HepG2 (cell line): Measurements from ENCODE around the gene PTRHD1. TPM values are rescaled to one million over a fixed set of nuclear protein-coding genes. Genes with fewer than 3 reads are reported as not detected.

Experiments used
- AGO2 ChIP-seq: fragments of 200-400 bp; formaldehyde crosslinking; optimal IDR thresholded peaks from 2 replicates; pipeline ENCODE3; 2017; ENCODE audit warnings: mild to moderate bottlenecking, low read depth, low read length, moderate library complexity
- ATF7-NPFF ChIP-seq: sonication (generic); formaldehyde crosslinking; IDR thresholded peaks from 2 replicates; pipeline ENCODE4 v1.8.1; 2023; ENCODE audit warnings: mild to moderate bottlenecking, low read depth, missing genetic modification reagents, moderate library complexity
- ATRX ChIP-seq: sonication (generic); formaldehyde crosslinking; IDR thresholded peaks from 2 replicates; pipeline ENCODE4 v1.4.0; 2020; ENCODE audit warnings: missing genetic modification reagents, borderline replicate concordance
- CREB1 ChIP-seq, 2 experiments: fragments of 450-650 bp in 1 of 2; IDR thresholded peaks; 2 replicates each; pipeline ENCODE4 v1.6.1; 2016 to 2017; ENCODE audit warnings: control low read depth in 1 of 2, mild to moderate bottlenecking in 1 of 2, missing compliant biosample characterization in 1 of 2, missing genetic modification characterization in 1 of 2
- ETV6 ChIP-seq: sonication (generic); formaldehyde crosslinking; conservative IDR thresholded peaks from 2 replicates; pipeline ENCODE4 v1.4.0; 2020; ENCODE audit warnings: missing genetic modification reagents
- FOXC1 ChIP-seq: sonication (generic); formaldehyde crosslinking; IDR thresholded peaks from 2 replicates; pipeline ENCODE4 v1.8.0; 2022; ENCODE audit warnings: mild to moderate bottlenecking, missing genetic modification reagents, borderline replicate concordance
- HNRNPH1 ChIP-seq: fragments of 200-400 bp; formaldehyde crosslinking; optimal IDR thresholded peaks from 2 replicates; pipeline ENCODE3; 2017; ENCODE audit warnings: mild to moderate bottlenecking, low read depth, low read length
- JUND ChIP-seq: sonication (generic); formaldehyde crosslinking; IDR thresholded peaks from 2 replicates; pipeline ENCODE4 v1.8.0; 2022; ENCODE audit warnings: mild to moderate bottlenecking, missing genetic modification reagents
- KAT8 ChIP-seq: IDR thresholded peaks from 2 replicates; pipeline ENCODE4 v1.6.1; 2016; ENCODE audit warnings: missing genetic modification reagents, missing compliant biosample characterization
- KMT2A ChIP-seq: sonication (generic); formaldehyde crosslinking; IDR thresholded peaks from 2 replicates; pipeline ENCODE4 v1.4.0; 2020; ENCODE audit warnings: missing genetic modification reagents
- NR3C1 ChIP-seq: sonication (generic); formaldehyde crosslinking; IDR thresholded peaks from 2 replicates; pipeline ENCODE4 v1.4.0; 2020; ENCODE audit warnings: missing genetic modification reagents
- PHF5A ChIP-seq: IDR thresholded peaks from one replicate; pipeline ENCODE4 v1.6.1; 2018; ENCODE audit warnings: low read depth, missing genetic modification reagents; ENCODE audit not compliant: unreplicated experiment
- RAD21 ChIP-seq: fragments of 450-650 bp; formaldehyde crosslinking; IDR thresholded peaks from 2 replicates; pipeline ENCODE4 v1.5.0; 2020; ENCODE audit warnings: mild to moderate bottlenecking
- SKI ChIP-seq: fragments of 450-650 bp; IDR thresholded peaks from one replicate; pipeline ENCODE4 v1.6.1; 2018; ENCODE audit warnings: mild to moderate bottlenecking; ENCODE audit not compliant: partially characterized antibody
- SOX5 ChIP-seq: IDR thresholded peaks from 2 replicates; pipeline ENCODE4 v1.6.1; 2016; ENCODE audit warnings: borderline replicate concordance
- SSRP1 ChIP-seq: IDR thresholded peaks from 2 replicates; pipeline ENCODE4 v1.6.1; 2016; ENCODE audit warnings: control low read depth
- TEAD2 ChIP-seq: sonication (generic); formaldehyde crosslinking; IDR thresholded peaks from 2 replicates; pipeline ENCODE4 v1.9.0; 2021; ENCODE audit warnings: missing genetic modification reagents
- ZBTB3 ChIP-seq: sonication (generic); formaldehyde crosslinking; IDR thresholded peaks from 2 replicates; pipeline ENCODE4 v1.4.0; 2020; ENCODE audit warnings: low read depth, mild to moderate bottlenecking, moderate library complexity, missing genetic modification reagents, borderline replicate concordance
- ZC3H4 ChIP-seq: sonication (generic); formaldehyde crosslinking; IDR thresholded peaks from 2 replicates; pipeline ENCODE4 v1.4.0; 2020; ENCODE audit warnings: missing genetic modification reagents, borderline replicate concordance
- ZNF101 ChIP-seq: sonication (generic); formaldehyde crosslinking; IDR thresholded peaks from 2 replicates; pipeline ENCODE4 v1.4.0; 2020; ENCODE audit warnings: mild to moderate bottlenecking, low read depth, missing genetic modification reagents, borderline replicate concordance
- ZNF326 ChIP-seq: sonication (generic); formaldehyde crosslinking; IDR thresholded peaks from 2 replicates; pipeline ENCODE4 v1.4.0; 2020; ENCODE audit warnings: missing genetic modification reagents, borderline replicate concordance
- ZNF333 ChIP-seq: sonication (generic); formaldehyde crosslinking; IDR thresholded peaks from 2 replicates; pipeline ENCODE4 v1.4.0; 2020; ENCODE audit warnings: mild to moderate bottlenecking, missing genetic modification reagents, borderline replicate concordance
- ZNF34 ChIP-seq: sonication (generic); formaldehyde crosslinking; IDR thresholded peaks from 2 replicates; pipeline ENCODE4 v1.4.0; 2020; ENCODE audit warnings: mild to moderate bottlenecking, missing genetic modification reagents, borderline replicate concordance
- ZNF441 ChIP-seq: sonication (generic); formaldehyde crosslinking; IDR thresholded peaks from 2 replicates; pipeline ENCODE4 v1.7.0; 2021; ENCODE audit warnings: missing genetic modification reagents, borderline replicate concordance
- ZNF543 ChIP-seq: sonication (generic); formaldehyde crosslinking; IDR thresholded peaks from 2 replicates; pipeline ENCODE4 v1.4.0; 2020; ENCODE audit warnings: mild to moderate bottlenecking, missing genetic modification reagents
- ZNF773 ChIP-seq: sonication (generic); formaldehyde crosslinking; IDR thresholded peaks from 2 replicates; pipeline ENCODE4 v1.4.0; 2020; ENCODE audit warnings: missing genetic modification reagents, borderline replicate concordance
- ZNF891 ChIP-seq: sonication (generic); formaldehyde crosslinking; IDR thresholded peaks from 2 replicates; pipeline ENCODE4 v1.5.0; 2020; ENCODE audit warnings: mild to moderate bottlenecking, missing genetic modification reagents
- polyA plus RNA-seq, 8 experiments: library from polyadenylated mRNA; depleted of rRNA in 3 of 8; stranded (reverse) in 7 of 8; unstranded in 1 of 8; fragments of >200 nt; fragmentation: Illumina TruSeq in 4 of 8; extraction: Trizol in 4 of 8; gene quantifications; 2 replicates each; pipeline versions ENCODE4 v1.2.1 to v1.2.3, GENCODE V29; 2011 to 2016; ENCODE audit warnings: low read depth in 4 of 8, missing spikeins in 1 of 8, mixed read lengths in 1 of 8; ENCODE audit not compliant: insufficient read depth in 1 of 8
- total RNA-seq, 5 experiments: library from RNA; depleted of rRNA; stranded (reverse); fragments of >200 nt; fragmentation: Illumina TruSeq; extraction: Trizol; gene quantifications; 2 replicates each; pipeline ENCODE4 v1.2.3, GENCODE V29; 2016; ENCODE audit warnings: low read depth in 1 of 5
- TF ChIP-seq, protein P1 (sequence below), 2 experiments: sonication (generic) in 1 of 2; formaldehyde crosslinking in 1 of 2; IDR thresholded peaks; 2 replicates each; pipeline versions ENCODE4 v1.4.0 to v1.6.1; 2018 to 2020; ENCODE audit warnings: missing genetic modification reagents in 2 of 2, borderline replicate concordance in 1 of 2, low read depth in 1 of 2, mild to moderate bottlenecking in 1 of 2, missing biosample characterization in 1 of 2
- TF ChIP-seq, protein P2 (sequence below): sonication (generic); formaldehyde crosslinking; IDR thresholded peaks from 2 replicates; pipeline ENCODE4 v1.8.1; 2023; ENCODE audit warnings: mild to moderate bottlenecking, missing genetic modification reagents, borderline replicate concordance

Gene PTRHD1
- total and polyA plus RNA-seq, 2 of the 13 experiments (the other 11 are each of a cell fraction or from before 2014, with no cell fraction given): 72.6 to 90.8 TPM

DNA sequence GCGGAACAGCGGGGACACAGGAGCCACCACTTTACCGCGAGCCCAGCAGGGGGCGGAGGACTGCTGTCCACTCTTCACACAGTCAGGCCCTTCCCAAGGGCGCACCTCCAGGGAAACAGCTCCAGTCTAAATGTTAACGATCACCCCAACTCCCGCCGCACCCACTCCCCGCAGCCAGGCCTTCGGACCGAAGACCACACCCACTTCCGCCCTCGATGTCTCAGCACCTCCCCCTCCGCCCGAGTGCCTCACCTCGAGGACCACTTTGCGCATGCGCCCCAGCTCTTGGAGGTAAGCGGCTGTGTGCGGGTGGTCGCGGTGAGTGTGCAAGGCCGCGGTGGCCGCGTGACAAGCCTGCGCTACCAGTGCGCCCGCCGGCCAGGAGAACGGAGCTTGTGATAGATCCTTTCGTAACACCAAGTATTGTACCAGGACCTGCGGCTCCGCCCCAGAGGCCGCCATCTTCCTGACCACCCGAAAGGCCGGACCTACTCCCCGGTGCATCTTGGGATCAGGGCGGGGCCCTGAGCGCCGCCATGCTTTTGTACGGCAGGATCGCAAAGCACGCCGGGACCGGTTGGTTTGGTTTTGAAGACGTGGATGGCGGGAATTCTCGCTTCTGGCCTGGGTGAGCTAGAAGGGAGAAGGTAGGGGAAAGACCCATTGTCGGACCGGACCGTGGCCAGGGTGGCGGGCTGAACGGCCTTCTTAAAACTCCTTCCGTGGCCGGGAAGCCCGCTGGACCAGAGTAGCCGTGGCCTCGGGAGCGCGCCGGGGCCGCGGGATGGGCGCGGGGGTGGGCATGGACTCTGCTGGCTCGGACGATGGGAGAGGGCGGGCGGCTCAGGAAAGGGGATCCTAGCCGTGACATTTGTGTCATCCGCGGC is at the start of gene PTRHD1, which contains the start of gene CENPO (continued):
- no peak for TF ChIP-seq TEAD2 (CRISPR knock-in tag)
- TF ChIP-seq AGO2: peak; percentile 85
- TF ChIP-seq ATRX: no peak; the same call in 1 of the 2 replicates
- peak; percentile 80 for TF ChIP-seq ZNF34 (CRISPR knock-in tag)
- TF ChIP-seq NR3C1: no peak
- peak; percentile 91 for TF ChIP-seq RAD21 (CRISPR knock-in tag)
- 0 out of 2 replicates have a peak, but pooled peaks have one; percentile 73 for TF ChIP-seq ZNF773 (CRISPR knock-in tag)
- no peak for TF ChIP-seq SSRP1 (CRISPR knock-in tag)
- TF ChIP-seq ZNF326: no peak
- peak; percentile 73 for TF ChIP-seq ETV6 (CRISPR knock-in tag)
- TF ChIP-seq JUND (CRISPR knock-in tag): 0 out of 2 replicates have a peak, but pooled peaks have one; percentile 62
- TF ChIP-seq FOXC1 (CRISPR knock-in tag): peak; percentile 96
- peak; percentile 80 for TF ChIP-seq PHF5A
- TF ChIP-seq ZNF891 (CRISPR knock-in tag): peak; percentile 52
- TF ChIP-seq ZNF543 (CRISPR knock-in tag): peak; percentile 80; the same call in 1 of the 2 replicates
- TF ChIP-seq, protein P1, sequence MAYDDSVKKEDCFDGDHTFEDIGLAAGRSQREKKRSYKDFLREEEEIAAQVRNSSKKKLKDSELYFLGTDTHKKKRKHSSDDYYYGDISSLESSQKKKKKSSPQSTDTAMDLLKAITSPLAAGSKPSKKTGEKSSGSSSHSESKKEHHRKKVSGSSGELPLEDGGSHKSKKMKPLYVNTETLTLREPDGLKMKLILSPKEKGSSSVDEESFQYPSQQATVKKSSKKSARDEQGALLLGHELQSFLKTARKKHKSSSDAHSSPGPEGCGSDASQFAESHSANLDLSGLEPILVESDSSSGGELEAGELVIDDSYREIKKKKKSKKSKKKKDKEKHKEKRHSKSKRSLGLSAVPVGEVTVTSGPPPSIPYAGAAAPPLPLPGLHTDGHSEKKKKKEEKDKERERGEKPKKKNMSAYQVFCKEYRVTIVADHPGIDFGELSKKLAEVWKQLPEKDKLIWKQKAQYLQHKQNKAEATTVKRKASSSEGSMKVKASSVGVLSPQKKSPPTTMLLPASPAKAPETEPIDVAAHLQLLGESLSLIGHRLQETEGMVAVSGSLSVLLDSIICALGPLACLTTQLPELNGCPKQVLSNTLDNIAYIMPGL (CRISPR knock-in tag; IDR thresholded peaks at IDR 0.05; ENCODE audit: borderline replicate concordance in 1 of 2, low read depth in 1 of 2): peak; percentile 96
- TF ChIP-seq ZNF441: peak; percentile 51; the same call in 1 of the 2 replicates
- TF ChIP-seq ZNF333: no peak; the same call in 1 of the 2 replicates
- TF ChIP-seq, protein P2, sequence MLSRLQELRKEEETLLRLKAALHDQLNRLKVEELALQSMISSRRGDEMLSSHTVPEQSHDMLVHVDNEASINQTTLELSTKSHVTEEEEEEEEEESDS: no peak; the same call in 1 of the 2 replicates
- no peak for TF ChIP-seq HNRNPH1
- 0 out of 2 replicates have a peak, but pooled peaks have one; percentile 83 for TF ChIP-seq ZNF101 (CRISPR knock-in tag)
- peak; percentile 95 for TF ChIP-seq KAT8
- TF ChIP-seq ZC3H4 (CRISPR knock-in tag): peak; percentile 71; the same call in 1 of the 2 replicates
- peak; percentile 18; the same call in 1 of the 2 replicates for TF ChIP-seq CREB1 (IDR thresholded peaks at IDR 0.05)
- peak; percentile 41; the same call in 1 of the 2 replicates for TF ChIP-seq CREB1 (CRISPR knock-in tag; IDR thresholded peaks at IDR 0.05)
- TF ChIP-seq SOX5 (CRISPR knock-in tag): peak; percentile 33
- peak; percentile 94 for TF ChIP-seq KMT2A (CRISPR knock-in tag)
- TF ChIP-seq ZBTB3 (CRISPR knock-in tag): peak; percentile 85
- TF ChIP-seq ATF7-NPFF (CRISPR knock-in tag): peak; percentile 29; the same call in 1 of the 2 replicates
- TF ChIP-seq SKI: peak; percentile 32
